ENCODE data around the gene HAPLN3. TPM values are rescaled to one million over a fixed set of nuclear protein-coding genes. Genes with fewer than 3 reads are reported as not detected.

HAPLN3 gene
- polyA plus RNA-seq, 1 of the 3 experiments (the other 2 are of a cell fraction), result 9.7 TPM

GRCh38 chr15:88847144-88847543 lies 48.2 kb downstream of the HAPLN3 start:
- no peaks in the 10 kb centered on the region; a peak in 1 of 4 replicates for H3K4me1 ChIP-seq (ENCODE audit: control insufficient read depth in 1 of 2, insufficient read depth in 2 of 2, low read depth in 1 of 2, low read length in 1 of 2)
- ChIA-PET CTCF (no interaction called here), POLR2A (no interaction called here)
- no peaks in the 10 kb centered on the region for H3F3A ChIP-seq (replicated peaks; ENCODE audit: insufficient read depth)
- TF ChIP-seq, protein P1, sequence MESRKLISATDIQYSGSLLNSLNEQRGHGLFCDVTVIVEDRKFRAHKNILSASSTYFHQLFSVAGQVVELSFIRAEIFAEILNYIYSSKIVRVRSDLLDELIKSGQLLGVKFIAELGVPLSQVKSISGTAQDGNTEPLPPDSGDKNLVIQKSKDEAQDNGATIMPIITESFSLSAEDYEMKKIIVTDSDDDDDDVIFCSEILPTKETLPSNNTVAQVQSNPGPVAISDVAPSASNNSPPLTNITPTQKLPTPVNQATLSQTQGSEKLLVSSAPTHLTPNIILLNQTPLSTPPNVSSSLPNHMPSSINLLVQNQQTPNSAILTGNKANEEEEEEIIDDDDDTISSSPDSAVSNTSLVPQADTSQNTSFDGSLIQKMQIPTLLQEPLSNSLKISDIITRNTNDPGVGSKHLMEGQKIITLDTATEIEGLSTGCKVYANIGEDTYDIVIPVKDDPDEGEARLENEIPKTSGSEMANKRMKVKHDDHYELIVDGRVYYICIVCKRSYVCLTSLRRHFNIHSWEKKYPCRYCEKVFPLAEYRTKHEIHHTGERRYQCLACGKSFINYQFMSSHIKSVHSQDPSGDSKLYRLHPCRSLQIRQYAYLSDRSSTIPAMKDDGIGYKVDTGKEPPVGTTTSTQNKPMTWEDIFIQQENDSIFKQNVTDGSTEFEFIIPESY (IDR thresholded peaks at IDR 0.05; ENCODE audit: borderline replicate concordance, low read depth), result no peak
- TF ChIP-seq FOSL2 (IDR thresholded peaks at IDR 0.05; ENCODE audit: borderline replicate concordance, low read depth), result no peak
- no peak for TF ChIP-seq TAF1 (IDR thresholded peaks at IDR 0.05; ENCODE audit: borderline replicate concordance, low read depth, low read length)
- TF ChIP-seq EZH2phosphoT487 (IDR thresholded peaks at IDR 0.05; ENCODE audit: borderline replicate concordance, low read depth), result no peak
- no peak for TF ChIP-seq RCOR1 (IDR thresholded peaks at IDR 0.05; ENCODE audit: low read length)
- TF ChIP-seq RAD21 (IDR thresholded peaks at IDR 0.05; ENCODE audit: low read length), result no peak
- TF ChIP-seq MXI1 (IDR thresholded peaks at IDR 0.05; ENCODE audit: low read depth, low read length), result no peak
- TF ChIP-seq FOXJ3 (CRISPR knock-in tag; IDR thresholded peaks at IDR 0.05), result no peak
- no peak for TF ChIP-seq CHD2 (IDR thresholded peaks at IDR 0.05; ENCODE audit: low read length, partially characterized antibody)
- no peak for TF ChIP-seq MEF2A (IDR thresholded peaks at IDR 0.05; ENCODE audit: borderline replicate concordance, low read depth)
- no peak for TF ChIP-seq FOXM1 (IDR thresholded peaks at IDR 0.05; ENCODE audit: low read depth)
- TF ChIP-seq TCF12 (IDR thresholded peaks at IDR 0.05), result no peak
- no peak for TF ChIP-seq POLR2AphosphoS5 (IDR thresholded peaks at IDR 0.05; ENCODE audit: low read depth, low read length)
- TF ChIP-seq RXRA (IDR thresholded peaks at IDR 0.05; ENCODE audit: borderline replicate concordance, low read depth), result no peak
- no peak for TF ChIP-seq NFIC (IDR thresholded peaks at IDR 0.05; ENCODE audit: borderline replicate concordance)
- no peak for TF ChIP-seq JUND (IDR thresholded peaks at IDR 0.05)
- TF ChIP-seq REST (IDR thresholded peaks at IDR 0.05; ENCODE audit: low read depth, low read length), result no peak
- TF ChIP-seq TEAD4 (IDR thresholded peaks at IDR 0.05; ENCODE audit: borderline replicate concordance, insufficient read depth), result no peak
- TF ChIP-seq GATA2 (CRISPR knock-in tag; IDR thresholded peaks at IDR 0.05), result no peak
- no peak for TF ChIP-seq USF2 (IDR thresholded peaks at IDR 0.05; ENCODE audit: borderline replicate concordance, low read depth, low read length)
- H2AFZ ChIP-seq (ENCODE audit: low read depth), result no peak overlapping the region
- H3K36me3 ChIP-seq (replicated peaks in 1 of 2; ENCODE audit: control insufficient read depth in 1 of 2, insufficient read depth in 2 of 2, low read length in 1 of 2), result no peaks in the 10 kb centered on the region
- H3K4me2 ChIP-seq, result no peak overlapping the region
- H4K20me1 ChIP-seq (ENCODE audit: insufficient read depth), result no peaks in the 10 kb centered on the region
- no peaks in the 10 kb centered on the region for H3K9me3 ChIP-seq
- no peak overlapping the region for H3K4me3 ChIP-seq (ENCODE audit: low read depth in 2 of 2, low read length in 1 of 2)
- 67% methylated on average over 7 of the region's 20 CpGs for WGBS (ENCODE audit: low lambda C conversion rate)
- DNase-seq, result no peak
- H3K9ac ChIP-seq, result no peak overlapping the region
- H3K27ac ChIP-seq (ENCODE audit: low read depth in 2 of 2, low read length in 1 of 2), result no peak overlapping the region
- no peaks in the 10 kb centered on the region; the same call in 1 of the 2 replicates for H3K27me3 ChIP-seq (ENCODE audit: insufficient read depth)
- no peaks in the 10 kb centered on the region for H3K79me2 ChIP-seq (ENCODE audit: insufficient read depth)
- no peaks in the 10 kb centered on the region for H3K9me2 ChIP-seq

Measured in SK-N-SH (cell line).